Activated T-cell treated with anti-CD3 and anti-CD28 coated beads, Interleukin-2, amount 50 U/mL, for 72 hours (primary cell): ENCODE results near the gene OR2L3. TPM values are rescaled to one million over a fixed set of nuclear protein-coding genes. Genes with fewer than 3 reads are reported as not detected.
"Not testable (repeated sequence)": the region's sequence is repeated elsewhere in the genome, so short reads cannot be mapped to it uniquely, and the experiment has no call there.

ENCODE experiments used
- ATAC-seq, 2 donors: fragments of 150-1000 bp; cut with Tn5 transposase; replicated peaks in 1 of 2; 2 replicates each; pipeline ENCODE4 v1.10.0; 2021; ENCODE audit warnings: moderate library complexity in 2 of 2, mild to moderate bottlenecking in 1 of 2
- DNase-seq, 2 donors: peaks; one replicate each; pipeline ENCODE4 v3.0.0; 2021 to 2022; ENCODE audit warnings: mixed read lengths in 1 of 2
- H3K27ac Mint-ChIP-seq: one replicate; pipeline ENCODE4 v1.8.0; 2022; ENCODE audit warnings: mild to moderate bottlenecking, moderate library complexity, mixed read lengths
- H3K27me3 Mint-ChIP-seq: one replicate; pipeline ENCODE4 v1.8.0; 2022; ENCODE audit warnings: low read depth, mixed read lengths
- H3K36me3 Mint-ChIP-seq, 2 donors: one replicate each; pipeline ENCODE4 v1.8.0; 2022; ENCODE audit warnings: mixed read lengths in 2 of 2, mild to moderate bottlenecking in 1 of 2; ENCODE audit not compliant: insufficient read depth in 2 of 2
- H3K4me1 Mint-ChIP-seq: one replicate; pipeline ENCODE4 v1.8.0; 2022; ENCODE audit warnings: low read depth, mixed read lengths
- H3K4me3 Mint-ChIP-seq, 2 donors: one replicate each; pipeline ENCODE4 v1.8.0; 2022; ENCODE audit warnings: mild to moderate bottlenecking in 2 of 2, mixed read lengths in 2 of 2, moderate library complexity in 2 of 2
- H3K9me3 Mint-ChIP-seq, 2 donors: one replicate each; pipeline ENCODE4 v1.8.0; 2022; ENCODE audit warnings: mixed read lengths in 2 of 2
- total RNA-seq, 2 donors: library from RNA; stranded (reverse); gene quantifications; one replicate each; pipeline ENCODE4 v1.2.3, GENCODE V29; 2022

Gene OR2L3
- total RNA-seq, 2 donors from 2014 or later, result 0.07 TPM; not detected in 1

DNA sequence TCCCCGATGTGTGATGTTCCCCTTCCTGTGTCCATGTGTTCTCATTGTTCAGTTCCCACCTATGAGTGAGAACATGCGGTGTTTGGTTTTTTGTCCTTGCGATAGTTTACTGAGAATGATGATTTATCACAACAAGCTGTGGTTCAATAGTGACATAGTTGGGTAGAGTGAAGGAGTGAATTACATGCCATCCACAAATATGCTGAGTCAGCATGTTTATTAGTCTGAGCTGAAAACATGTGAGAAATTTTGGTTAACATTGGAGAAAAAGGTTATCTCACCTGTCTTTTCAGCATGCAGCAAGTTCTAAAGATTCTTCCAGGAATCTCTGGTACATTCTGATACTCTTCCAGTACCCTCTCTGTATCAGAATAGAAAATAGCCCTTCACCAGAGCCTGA lies 19.0 kb downstream of the OR2L3 start:
- H3K9me3 Mint-ChIP-seq, result peaks cover 7 to 11% of the 10 kb centered on the region in 2 donors
- no peak overlapping the region for H3K27ac Mint-ChIP-seq
- H3K4me3 Mint-ChIP-seq, result no peak overlapping the region
- ATAC-seq (no peak), DNase-seq (no peak)
- H3K36me3 Mint-ChIP-seq, result peaks cover 3 to 6% of the 10 kb centered on the region in 2 donors
- H3K4me1 Mint-ChIP-seq, result no peaks in the 10 kb centered on the region
- no peaks in the 10 kb centered on the region for H3K27me3 Mint-ChIP-seq

DNA sequence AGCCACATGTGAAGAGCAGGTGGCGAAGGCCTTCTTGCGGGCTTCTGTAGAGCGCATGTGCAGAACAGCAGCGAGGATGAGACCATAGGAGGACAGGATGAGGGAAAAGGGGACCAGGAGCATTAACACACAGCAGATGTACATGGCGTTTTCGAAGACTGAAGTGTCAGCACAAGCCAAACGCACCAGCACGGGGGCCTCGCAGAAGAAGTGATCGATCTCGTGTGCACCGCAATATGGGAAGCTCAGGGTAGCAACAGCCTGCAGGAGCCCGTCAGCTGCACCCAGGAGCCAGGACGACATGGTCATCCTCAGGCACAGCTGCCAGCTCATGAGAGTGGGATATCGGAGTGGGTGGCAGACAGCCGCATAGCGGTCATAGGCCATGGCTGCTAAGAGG lies 37.2 kb downstream of the OR2L3 start:
- H3K27ac Mint-ChIP-seq, H3K4me3 Mint-ChIP-seq, H3K27me3 Mint-ChIP-seq, H3K9me3 Mint-ChIP-seq, ATAC-seq, DNase-seq, H3K36me3 Mint-ChIP-seq, H3K4me1 Mint-ChIP-seq: not testable (repeated sequence)

GRCh38 chr1:248094884-248095283 lies 48.2 kb downstream of the OR2L3 start, which contains the start of gene OR2L13:
OR2L13 (plus strand) TSS chr1:248095184; CDS start chr1:248099376, 4,192 bp downstream.
- DNase-seq (no peak), ATAC-seq (no peak)
- peaks cover 14 to 15% of the 10 kb centered on the region in 2 donors for H3K9me3 Mint-ChIP-seq
- no peaks in the 10 kb centered on the region for H3K4me1 Mint-ChIP-seq
- H3K27ac Mint-ChIP-seq, result no peak within 1 kb of the TSS
- no peaks in the 10 kb centered on the region for H3K36me3 Mint-ChIP-seq
- H3K27me3 Mint-ChIP-seq, result no peaks in the 10 kb centered on the region
- H3K4me3 Mint-ChIP-seq, result no peak within 1 kb of the TSS

DNA sequence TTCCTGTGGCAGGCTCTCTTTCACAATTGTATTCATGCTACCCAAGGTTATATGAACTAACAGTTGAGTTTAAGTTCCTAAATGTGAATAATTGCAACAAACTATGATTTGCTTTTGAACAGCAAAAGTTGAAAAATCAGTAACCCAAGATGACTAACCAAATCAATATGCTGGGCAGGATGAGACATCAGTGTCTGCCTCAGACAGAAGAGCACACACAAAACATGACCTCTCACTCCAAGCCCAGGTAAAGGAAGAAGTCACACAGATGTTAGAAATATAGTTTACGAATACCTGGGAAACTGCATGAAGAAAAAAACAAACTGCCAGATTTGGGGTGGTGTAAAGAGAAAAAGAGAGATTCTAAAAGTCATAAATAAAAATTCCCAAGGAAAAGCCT lies 51.9 kb downstream of the OR2L3 start:
- Mint-ChIP-seq H3K27me3 (no peaks in the 10 kb centered on the region), H3K9me3 (peaks cover 4 to 6% of the 10 kb centered on the region in 2 donors), H3K36me3 (no peaks in the 10 kb centered on the region), H3K27ac (no peak overlapping the region), H3K4me1 (no peaks in the 10 kb centered on the region), H3K4me3 (no peak overlapping the region)
- ATAC-seq, result no peak
- DNase-seq, result no peak

DNA sequence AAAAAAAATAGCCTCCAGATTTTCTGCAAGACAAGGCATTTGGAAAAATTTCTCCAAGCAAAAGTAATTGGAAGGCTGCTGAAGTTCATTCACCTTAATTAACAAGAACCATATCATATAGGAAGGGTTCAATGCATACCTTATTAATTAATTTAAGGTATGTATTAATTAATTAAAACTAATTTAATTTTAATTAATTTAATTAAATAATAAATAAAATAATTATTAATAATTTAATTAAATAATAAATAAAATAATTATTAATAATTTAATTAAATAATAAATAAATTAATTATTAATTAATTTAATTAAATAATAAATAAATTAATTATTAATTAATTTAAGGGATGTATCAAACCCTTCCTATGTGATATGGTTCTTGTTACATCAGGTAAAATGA lies 56.2 kb downstream of the OR2L3 start:
- Mint-ChIP-seq H3K36me3 (no peaks in the 10 kb centered on the region), H3K27ac (no peak overlapping the region), H3K27me3 (no peaks in the 10 kb centered on the region), H3K9me3 (peaks cover 2 to 4% of the 10 kb centered on the region in 2 donors), H3K4me1 (no peaks in the 10 kb centered on the region), H3K4me3 (no peak overlapping the region)
- ATAC-seq (no peak), DNase-seq (no peak)

- H3K36me3 Mint-ChIP-seq, result peaks cover 0 to 6% of the 10 kb centered on the region in 2 donors
- ATAC-seq (no peak), DNase-seq (no peak)
- H3K4me3 Mint-ChIP-seq, result no peak overlapping the region
- H3K4me1 Mint-ChIP-seq, result no peaks in the 10 kb centered on the region
- no peak overlapping the region for H3K27ac Mint-ChIP-seq
- peaks cover 14 to 17% of the 10 kb centered on the region in 2 donors for H3K9me3 Mint-ChIP-seq
- H3K27me3 Mint-ChIP-seq, result no peaks in the 10 kb centered on the region
These were observed 64.5 kb downstream of the OR2L3 start for GRCh38 chr1:248111157-248111556.

Other genes starting within 250 kb of the OR2L3 start
- not detected for gene OR14A16, start 222.7 kb upstream of the OR2L3 start, total RNA-seq
- not detected for gene OR11L1, start 204.9 kb upstream of the OR2L3 start, total RNA-seq
- under 1 TPM; 0.21 to 0.24 TPM for gene TRIM58, start 189.6 kb upstream of the OR2L3 start, total RNA-seq
- gene OR2W3, start 151.2 kb upstream of the OR2L3 start, total RNA-seq, result not detected
- not detected for gene OR2T8, start 126.6 kb upstream of the OR2L3 start, total RNA-seq
- gene OR2AJ1, start 121.9 kb upstream of the OR2L3 start, total RNA-seq, result not detected
- gene OR2L8, start 98.0 kb upstream of the OR2L3 start, total RNA-seq, result not detected
- under 1 TPM in 1 of 2 donors, not detected in 1; 0.35 TPM for gene OR2AK2, start 81.6 kb upstream of the OR2L3 start, total RNA-seq
- gene OR2L5, start 33.2 kb upstream of the OR2L3 start, total RNA-seq, result under 1 TPM in 1 of 2 donors, not detected in 1; 0.16 TPM
- under 1 TPM; 0.12 to 0.29 TPM for gene OR2L2, start 16.8 kb upstream of the OR2L3 start, total RNA-seq
- gene OR2L13, start 48.3 kb downstream of the OR2L3 start, total RNA-seq, result under 1 TPM; 0.14 to 0.24 TPM
- not detected for gene OR2M5, start 98.3 kb downstream of the OR2L3 start, total RNA-seq
- gene OR2M2, start 128.0 kb downstream of the OR2L3 start, total RNA-seq, result not detected
- gene OR2M3, start 150.4 kb downstream of the OR2L3 start, total RNA-seq, result not detected
- gene OR2M4, start 184.6 kb downstream of the OR2L3 start, total RNA-seq, result not detected
- gene OR2T33, start 231.1 kb downstream of the OR2L3 start, total RNA-seq, result not detected